Endodermal cell (in vitro differentiated cells): ENCODE measurements around the gene TIAM1. TPM values are rescaled to one million over a fixed set of nuclear protein-coding genes. Genes with fewer than 3 reads are reported as not detected.

Experiments
- DNase-seq: peaks from one replicate; pipeline ENCODE4 v3.0.0-alpha.2; 2017
- H3K27ac ChIP-seq: 2 replicates; pipeline ENCODE4 v1.5.1; 2013; ENCODE audit warnings: mild to moderate bottlenecking, low read depth, low read length, moderate library complexity
- H3K27me3 ChIP-seq: 2 replicates; pipeline ENCODE4 v1.6.1; 2013; ENCODE audit warnings: mild to moderate bottlenecking, low read length, moderate library complexity; ENCODE audit not compliant: insufficient read depth, control insufficient read depth, poor library complexity, severe bottlenecking
- H3K36me3 ChIP-seq: 2 replicates; pipeline ENCODE4 v1.7.0; 2013; ENCODE audit warnings: mild to moderate bottlenecking, low read length, moderate library complexity; ENCODE audit not compliant: control insufficient read depth, insufficient read depth
- H3K4me1 ChIP-seq: one replicate; pipeline ENCODE4 v1.7.0; 2013; ENCODE audit warnings: low read length; ENCODE audit not compliant: control insufficient read depth, insufficient read depth
- H3K4me3 ChIP-seq: 2 replicates; pipeline ENCODE4 v1.5.1; 2013; ENCODE audit warnings: mild to moderate bottlenecking, low read length, moderate library complexity
- H3K9ac ChIP-seq: 2 replicates; pipeline ENCODE4 v1.6.1; 2013; ENCODE audit warnings: mild to moderate bottlenecking, low read length, moderate library complexity; ENCODE audit not compliant: poor library complexity, severe bottlenecking; ENCODE audit errors: extremely low read depth
- H3K9me3 ChIP-seq: 2 replicates; pipeline ENCODE4 v1.6.1; 2013; ENCODE audit warnings: mild to moderate bottlenecking, low read length, moderate library complexity; ENCODE audit not compliant: control insufficient read depth
- H3K27ac Mint-ChIP-seq: 2 replicates; pipeline ENCODE4 v1.8.0; 2020; ENCODE audit warnings: mixed read lengths
- H3K27me3 Mint-ChIP-seq: 2 replicates; pipeline ENCODE4 v1.8.0; 2021; ENCODE audit warnings: mild to moderate bottlenecking, mixed read lengths; ENCODE audit not compliant: insufficient read depth
- H3K36me3 Mint-ChIP-seq: 2 replicates; pipeline ENCODE4 v1.8.0; 2020; ENCODE audit warnings: low read depth, mixed read lengths
- H3K4me1 Mint-ChIP-seq: 2 replicates; pipeline ENCODE4 v1.8.0; 2020; ENCODE audit warnings: mixed read lengths
- H3K4me3 Mint-ChIP-seq: 2 replicates; pipeline ENCODE4 v1.8.0; 2020; ENCODE audit warnings: mild to moderate bottlenecking, moderate library complexity, mixed read lengths
- H3K9me3 Mint-ChIP-seq: 2 replicates; pipeline ENCODE4 v1.8.0; 2020; ENCODE audit warnings: mild to moderate bottlenecking, mixed read lengths
- CTCF ChIP-seq: fragments of 200-600 bp; sonication (generic); conservative IDR thresholded peaks from 2 replicates; pipeline ENCODE4 v1.5.0; 2021; ENCODE audit warnings: antibody characterized with exemption, mild to moderate bottlenecking
- WGBS, 2 experiments: methylation state at CpG; one replicate each; pipeline versions ENCODE4 v1.1.5 to v1.1.7; 2013; ENCODE audit warnings: missing lambda C conversion rate in 2 of 2, mixed read lengths in 1 of 2; ENCODE audit not compliant: insufficient coverage in 1 of 2, insufficient read length in 1 of 2; 5-methylcytosine and 5-hydroxymethylcytosine counted together
- total RNA-seq, 2 donors: library from RNA; stranded (reverse); fragmentation: NEBNext Ultra II Directional in 1 of 2; extraction: Animal tissue kit (Norgen Biotek cat#: 25700) in 1 of 2; gene quantifications; 2 replicates in 1 of 2; 3 replicates in 1 of 2; pipeline ENCODE4 v1.2.1, GENCODE V29; 2021

TIAM1 gene
- total RNA-seq, 2 donors from 2014 or later = 29.4 to 33.3 TPM

- 94 to 100% methylated on average over 4 to 5 of the region's 5 CpGs for WGBS, 2 experiments
- no peaks in the 10 kb centered on the region for H3K9me3 ChIP-seq
- H3K4me1 Mint-ChIP-seq = no peaks in the 10 kb centered on the region
- H3K36me3 ChIP-seq = no peaks in the 10 kb centered on the region
- TF ChIP-seq CTCF = no peak
- peak; percentile 17 for DNase-seq
- no peaks in the 10 kb centered on the region for H3K9me3 Mint-ChIP-seq
- H3K9ac ChIP-seq = no peak overlapping the region
- no peak overlapping the region for H3K27ac Mint-ChIP-seq
- H3K27me3 Mint-ChIP-seq = no peaks in the 10 kb centered on the region
- H3K4me3 ChIP-seq = no peak overlapping the region
- H3K36me3 Mint-ChIP-seq = no peaks in the 10 kb centered on the region
- H3K27me3 ChIP-seq = no peaks in the 10 kb centered on the region
- no peak overlapping the region for H3K4me3 Mint-ChIP-seq
- H3K27ac ChIP-seq = no peak overlapping the region
- no peaks in the 10 kb centered on the region for H3K4me1 ChIP-seq
These were observed 41.9 kb upstream of the TIAM1 start for GRCh38 chr21:31386006-31386405.

- no peaks in the 10 kb centered on the region for H3K36me3 ChIP-seq
- H3K27me3 ChIP-seq = no peaks in the 10 kb centered on the region
- WGBS, 2 experiments = 90% methylated on average over 8 of the region's 8 CpGs
- H3K4me3 ChIP-seq = no peak overlapping the region
- H3K27me3 Mint-ChIP-seq = no peaks in the 10 kb centered on the region
- no peaks in the 10 kb centered on the region for H3K9me3 ChIP-seq
- peak; percentile 13 for DNase-seq
- H3K36me3 Mint-ChIP-seq = no peaks in the 10 kb centered on the region
- H3K27ac Mint-ChIP-seq = no peak overlapping the region
- H3K27ac ChIP-seq = no peak overlapping the region
- no peak for TF ChIP-seq CTCF
- no peak overlapping the region for H3K4me3 Mint-ChIP-seq
- no peaks in the 10 kb centered on the region for H3K4me1 ChIP-seq
- H3K4me1 Mint-ChIP-seq = no peaks in the 10 kb centered on the region
- no peaks in the 10 kb centered on the region for H3K9me3 Mint-ChIP-seq
- no peak overlapping the region for H3K9ac ChIP-seq
These were observed 39.7 kb upstream of the TIAM1 start for GRCh38 chr21:31383770-31384169.

GRCh38 chr21:31382060-31382459 is 38.0 kb upstream of the TIAM1 start:
- H3K9ac ChIP-seq = no peak overlapping the region
- Mint-ChIP-seq H3K36me3 (no peaks in the 10 kb centered on the region), H3K9me3 (no peaks in the 10 kb centered on the region), H3K4me1 (no peaks in the 10 kb centered on the region), H3K27ac (no peak overlapping the region), H3K4me3 (no peak overlapping the region), H3K27me3 (no peaks in the 10 kb centered on the region)
- H3K4me3 ChIP-seq = no peak overlapping the region
- DNase-seq = no peak
- 98 to 100% methylated on average over 4 to 5 of the region's 5 CpGs for WGBS, 2 experiments
- no peaks in the 10 kb centered on the region for H3K9me3 ChIP-seq
- H3K27me3 ChIP-seq = no peaks in the 10 kb centered on the region
- no peak overlapping the region for H3K27ac ChIP-seq
- H3K4me1 ChIP-seq = no peaks in the 10 kb centered on the region
- no peak for TF ChIP-seq CTCF
- H3K36me3 ChIP-seq = no peaks in the 10 kb centered on the region
